SK-N-SH treated with all-trans-retinoic acid at 6 μM for 48 hours (cell line): ENCODE measurements around the gene KIRREL2.

Experiments
- ATAC-seq: fragments of 200-7000 bp; cut with Tn5 transposase; 3 replicates; pipeline ENCODE4 v1.9.1; 2020; ENCODE audit warnings: mild to moderate bottlenecking, moderate library complexity
- ARNTL ChIP-seq: fragments of 450-650 bp; formaldehyde crosslinking; IDR thresholded peaks from 2 replicates; pipeline ENCODE4 v1.5.0; 2020; ENCODE audit warnings: low read depth, mild to moderate bottlenecking, moderate library complexity, borderline replicate concordance
- BACH2 ChIP-seq: fragments of 250-450 bp; sonication (Bioruptor Pico); IDR thresholded peaks from 2 replicates; pipeline ENCODE4 v1.9.0; 2021; ENCODE audit warnings: mild to moderate bottlenecking, borderline replicate concordance
- CREB5 ChIP-seq: fragments of 250-450 bp; sonication (Bioruptor Pico); IDR thresholded peaks from 2 replicates; pipeline ENCODE4 v1.5.1; 2020; ENCODE audit warnings: low read depth, mild to moderate bottlenecking, moderate library complexity
- CSDC2 ChIP-seq: fragments of 250-450 bp; sonication (Bioruptor Pico); IDR thresholded peaks from 2 replicates; pipeline ENCODE4 v1.5.0; 2020; ENCODE audit warnings: mild to moderate bottlenecking, moderate library complexity
- ESRRG ChIP-seq: fragments of 250-450 bp; sonication (Bioruptor Pico); IDR thresholded peaks from 2 replicates; pipeline ENCODE4 v1.6.1; 2021; ENCODE audit warnings: mild to moderate bottlenecking
- GLIS3 ChIP-seq: fragments of 250-450 bp; sonication (Bioruptor Pico); IDR thresholded peaks from 2 replicates; pipeline ENCODE4 v1.5.0; 2020; ENCODE audit warnings: mild to moderate bottlenecking, moderate library complexity
- ISL1 ChIP-seq: fragments of 250-450 bp; sonication (Bioruptor Pico); IDR thresholded peaks from 2 replicates; pipeline ENCODE4 v2.1.2; 2022; ENCODE audit warnings: mild to moderate bottlenecking, moderate library complexity
- PATZ1 ChIP-seq: fragments of 250-450 bp; sonication (Bioruptor Pico); IDR thresholded peaks from 2 replicates; pipeline ENCODE4 v1.8.0; 2020; ENCODE audit warnings: mild to moderate bottlenecking, moderate library complexity, borderline replicate concordance
- RARB ChIP-seq: fragments of 250-450 bp; sonication (Bioruptor Pico); IDR thresholded peaks from 2 replicates; pipeline ENCODE4 v1.8.0; 2021; ENCODE audit warnings: mild to moderate bottlenecking, moderate library complexity
- TCF4 ChIP-seq: fragments of 250-450 bp; sonication (Bioruptor Pico); IDR thresholded peaks from 2 replicates; pipeline ENCODE4 v1.8.0; 2021; ENCODE audit warnings: mild to moderate bottlenecking, moderate library complexity, borderline replicate concordance
- TOX ChIP-seq: fragments of 250-450 bp; sonication (Bioruptor Pico); IDR thresholded peaks from 2 replicates; pipeline ENCODE4 v1.8.0; 2021; ENCODE audit warnings: mild to moderate bottlenecking, moderate library complexity, borderline replicate concordance
- TSHZ2 ChIP-seq: fragments of 250-450 bp; sonication (Bioruptor Pico); IDR thresholded peaks from 2 replicates; pipeline ENCODE4 v1.5.0; 2020; ENCODE audit warnings: mild to moderate bottlenecking, moderate library complexity
- ZC3H10 ChIP-seq: fragments of 250-450 bp; sonication (Bioruptor Pico); IDR thresholded peaks from 2 replicates; pipeline ENCODE4 v1.5.1; 2021; ENCODE audit warnings: mild to moderate bottlenecking, moderate library complexity
- ZFP30 ChIP-seq: fragments of 450-650 bp; formaldehyde crosslinking; IDR thresholded peaks from 2 replicates; pipeline ENCODE4 v1.5.0; 2022; ENCODE audit warnings: mild to moderate bottlenecking, moderate library complexity
- ZNF565 ChIP-seq: fragments of 450-650 bp; formaldehyde crosslinking; conservative IDR thresholded peaks from 2 replicates; pipeline ENCODE4 v1.5.0; 2020; ENCODE audit warnings: low read depth, mild to moderate bottlenecking, moderate library complexity
- ZNF70 ChIP-seq: fragments of 450-650 bp; formaldehyde crosslinking; IDR thresholded peaks from 2 replicates; pipeline ENCODE4 v1.5.0; 2020; ENCODE audit warnings: mild to moderate bottlenecking, moderate library complexity
- ZNF8 ChIP-seq: fragments of 450-650 bp; formaldehyde crosslinking; IDR thresholded peaks from 2 replicates; pipeline ENCODE4 v1.5.0; 2020; ENCODE audit warnings: mild to moderate bottlenecking, moderate library complexity
- TF ChIP-seq, protein P1 (sequence below): fragments of 250-450 bp; sonication (Bioruptor Pico); IDR thresholded peaks from 2 replicates; pipeline ENCODE4 v1.8.0; 2021; ENCODE audit warnings: low read depth, mild to moderate bottlenecking, moderate library complexity, borderline replicate concordance
- TF ChIP-seq, protein P2 (sequence below): fragments of 250-450 bp; sonication (Bioruptor Pico); IDR thresholded peaks from 2 replicates; pipeline ENCODE4 v1.5.1; 2021; ENCODE audit warnings: mild to moderate bottlenecking, moderate library complexity

KIRREL2 gene

GRCh38 chr19:35816262-35816661 is 40.4 kb upstream of the KIRREL2 start (continued):
- TF ChIP-seq TOX (CRISPR knock-in tag) = no peak
- TF ChIP-seq ZNF70 (CRISPR knock-in tag) = no peak
- TF ChIP-seq, all 23 proteins: peak for 0

GRCh38 chr19:35816846-35817245 is 39.9 kb upstream of the KIRREL2 start:
- TF ChIP-seq PATZ1 (CRISPR knock-in tag) (no peak), ISL1 (CRISPR knock-in tag) (no peak), ZNF565 (CRISPR knock-in tag) (no peak), ZFP30 (CRISPR knock-in tag) (no peak), CSDC2 (CRISPR knock-in tag) (no peak), RARB (no peak), TCF4 (CRISPR knock-in tag) (no peak), CREB5 (CRISPR knock-in tag) (no peak), ESRRG (no peak), ZC3H10 (no peak), TSHZ2 (CRISPR knock-in tag) (no peak), ZNF70 (CRISPR knock-in tag) (no peak), BACH2 (CRISPR knock-in tag) (no peak)
- TF ChIP-seq, protein P1, sequence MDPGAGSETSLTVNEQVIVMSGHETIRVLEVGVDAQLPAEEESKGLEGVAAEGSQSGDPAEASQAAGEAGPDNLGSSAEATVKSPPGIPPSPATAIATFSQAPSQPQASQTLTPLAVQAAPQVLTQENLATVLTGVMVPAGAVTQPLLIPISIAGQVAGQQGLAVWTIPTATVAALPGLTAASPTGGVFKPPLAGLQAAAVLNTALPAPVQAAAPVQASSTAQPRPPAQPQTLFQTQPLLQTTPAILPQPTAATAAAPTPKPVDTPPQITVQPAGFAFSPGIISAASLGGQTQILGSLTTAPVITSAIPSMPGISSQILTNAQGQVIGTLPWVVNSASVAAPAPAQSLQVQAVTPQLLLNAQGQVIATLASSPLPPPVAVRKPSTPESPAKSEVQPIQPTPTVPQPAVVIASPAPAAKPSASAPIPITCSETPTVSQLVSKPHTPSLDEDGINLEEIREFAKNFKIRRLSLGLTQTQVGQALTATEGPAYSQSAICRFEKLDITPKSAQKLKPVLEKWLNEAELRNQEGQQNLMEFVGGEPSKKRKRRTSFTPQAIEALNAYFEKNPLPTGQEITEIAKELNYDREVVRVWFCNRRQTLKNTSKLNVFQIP (CRISPR knock-in tag) = no peak
- TF ChIP-seq, protein P2, sequence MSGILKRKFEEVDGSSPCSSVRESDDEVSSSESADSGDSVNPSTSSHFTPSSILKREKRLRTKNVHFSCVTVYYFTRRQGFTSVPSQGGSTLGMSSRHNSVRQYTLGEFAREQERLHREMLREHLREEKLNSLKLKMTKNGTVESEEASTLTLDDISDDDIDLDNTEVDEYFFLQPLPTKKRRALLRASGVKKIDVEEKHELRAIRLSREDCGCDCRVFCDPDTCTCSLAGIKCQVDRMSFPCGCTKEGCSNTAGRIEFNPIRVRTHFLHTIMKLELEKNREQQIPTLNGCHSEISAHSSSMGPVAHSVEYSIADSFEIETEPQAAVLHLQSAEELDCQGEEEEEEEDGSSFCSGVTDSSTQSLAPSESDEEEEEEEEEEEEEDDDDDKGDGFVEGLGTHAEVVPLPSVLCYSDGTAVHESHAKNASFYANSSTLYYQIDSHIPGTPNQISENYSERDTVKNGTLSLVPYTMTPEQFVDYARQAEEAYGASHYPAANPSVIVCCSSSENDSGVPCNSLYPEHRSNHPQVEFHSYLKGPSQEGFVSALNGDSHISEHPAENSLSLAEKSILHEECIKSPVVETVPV (CRISPR knock-in tag) = no peak
- ATAC-seq = no peak

DNA sequence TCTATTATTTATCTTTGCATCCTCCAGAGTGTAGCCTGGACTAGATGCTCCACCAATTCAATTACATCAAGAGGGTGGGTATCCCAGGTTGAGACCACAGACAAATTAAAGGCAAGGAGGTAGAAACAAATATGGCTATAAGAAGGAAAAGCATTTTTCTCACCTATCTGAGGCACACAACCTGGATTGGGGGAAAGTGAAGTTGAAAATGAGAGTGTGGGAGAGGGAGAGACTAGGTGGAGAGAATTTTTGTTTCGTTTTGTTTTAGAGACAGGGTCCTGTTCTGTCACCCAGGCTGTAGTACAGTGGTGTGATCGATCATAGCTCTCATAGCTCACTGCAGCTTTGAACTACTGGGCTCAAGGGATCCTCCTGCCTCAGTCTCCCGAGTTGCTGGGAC is 38.3 kb upstream of the KIRREL2 start:
- no peak for ATAC-seq
- no peak for TF ChIP-seq GLIS3
- no peak for TF ChIP-seq CSDC2 (CRISPR knock-in tag)
- no peak for TF ChIP-seq ZNF70 (CRISPR knock-in tag)
- no peak for TF ChIP-seq ZNF8 (CRISPR knock-in tag)
- no peak for TF ChIP-seq TSHZ2 (CRISPR knock-in tag)
- TF ChIP-seq ARNTL (CRISPR knock-in tag) = no peak
- TF ChIP-seq BACH2 (CRISPR knock-in tag) = no peak
- TF ChIP-seq CREB5 (CRISPR knock-in tag) = no peak
- no peak for TF ChIP-seq ESRRG
